Endothelial cell of umbilical vein (primary cell): ENCODE data around the gene TCN1. TPM values are rescaled to one million over a fixed set of nuclear protein-coding genes. Genes with fewer than 3 reads are reported as not detected.
A peak's percentile ranks its signal among the peaks of the same experiment; 100 is the strongest.

Experiments
- BruUV-seq: library from RNA; stranded (reverse); fragments of 400-500 nt; replicated peaks from 2 replicates; lab custom pipeline; 2021; lab: Mats Ljungman, UMichigan
- CTCF ChIA-PET: fragments of 300-600, 350-600 bp; sonication (Branson Sonifier 250); formaldehyde crosslinking; loops from one replicate; lab custom pipeline; 2021; ENCODE audit warnings: antibody characterized with exemption, inconsistent platforms; lab: Charles Lee
- POLR2A ChIA-PET: fragments of 300-600, 350-600 bp; sonication (Branson Sonifier 250); formaldehyde crosslinking; loops from one replicate; lab custom pipeline; 2021; ENCODE audit warnings: antibody characterized with exemption, inconsistent platforms; lab: Charles Lee
- DNase-seq: peaks from one replicate; pipeline ENCODE4 v3.0.0-alpha.2; 2011; ENCODE audit warnings: low read depth, low spot score
- FAIRE-seq: peaks from 2 replicates; lab custom pipeline; 2011; peaks lifted over from hg19 to GRCh38; lab: Jason Lieb, UNC
- H2AFZ ChIP-seq: 2 replicates; pipeline ENCODE4 v1.6.0; 2012; ENCODE audit warnings: low read depth, low read length, control low read depth, inconsistent platforms
- H3K27ac ChIP-seq: 2 replicates; pipeline ENCODE4 v1.5.1; 2011; ENCODE audit warnings: low read depth, mild to moderate bottlenecking, control low read depth, low read length, moderate library complexity; ENCODE audit not compliant: insufficient read depth
- H3K27me3 ChIP-seq, 2 experiments: 2 replicates each; pipeline versions ENCODE4 v1.6.0 to v1.6.1; 2011; ENCODE audit warnings: low read length in 2 of 2, mixed read lengths in 1 of 2; ENCODE audit not compliant: control insufficient read depth in 2 of 2, insufficient read depth in 2 of 2
- H3K36me3 ChIP-seq, 2 experiments: 2 replicates in 1 of 2; 3 replicates in 1 of 2; pipeline ENCODE4 v1.5.1; 2011; ENCODE audit warnings: low read length in 2 of 2, mild to moderate bottlenecking in 1 of 2, moderate library complexity in 1 of 2; ENCODE audit not compliant: control insufficient read depth in 2 of 2, insufficient read depth in 2 of 2; ENCODE audit errors: extremely low read depth in 1 of 2
- H3K4me1 ChIP-seq: 3 replicates; pipeline ENCODE4 v1.5.1; 2011; ENCODE audit warnings: mild to moderate bottlenecking, low read length; ENCODE audit not compliant: control insufficient read depth, insufficient read depth; ENCODE audit errors: extremely low read depth
- H3K4me2 ChIP-seq: 2 replicates; pipeline ENCODE4 v1.6.1; 2011; ENCODE audit warnings: low read length, control low read depth, mixed read lengths; ENCODE audit not compliant: insufficient read depth
- H3K4me3 ChIP-seq, 3 experiments: fragments of 200-600 bp in 1 of 3; sonication (generic), shearing (Covaris generic) in 1 of 3; replicated peaks in 1 of 3; 2 replicates each; pipeline ENCODE4 v1.5.1; 2011 to 2016; ENCODE audit warnings: control low read depth in 3 of 3, low read length in 3 of 3, mild to moderate bottlenecking in 2 of 3, inconsistent platforms in 1 of 3, low read depth in 1 of 3, moderate library complexity in 1 of 3; ENCODE audit not compliant: insufficient read depth in 1 of 3
- H3K79me2 ChIP-seq: 2 replicates; pipeline ENCODE4 v1.6.0; 2012; ENCODE audit warnings: low read length, inconsistent platforms; ENCODE audit not compliant: control insufficient read depth, insufficient read depth
- H3K9ac ChIP-seq: replicated peaks from 2 replicates; pipeline ENCODE3; 2011; ENCODE audit warnings: low read length, control low read depth; ENCODE audit not compliant: insufficient read depth; ENCODE audit errors: extremely low read depth
- H3K9me1 ChIP-seq: replicated peaks from 3 replicates; pipeline ENCODE4 v1.6.0; 2011; ENCODE audit warnings: mild to moderate bottlenecking, low read length; ENCODE audit not compliant: control insufficient read depth, insufficient read depth; ENCODE audit errors: extremely low read depth
- H3K9me3 ChIP-seq: replicated peaks from 2 replicates; pipeline ENCODE4 v1.5.1; 2012; ENCODE audit warnings: low read length, inconsistent platforms; ENCODE audit not compliant: control insufficient read depth, insufficient read depth
- H4K20me1 ChIP-seq: replicated peaks from 2 replicates; pipeline ENCODE3; 2011; ENCODE audit warnings: mild to moderate bottlenecking, low read length; ENCODE audit not compliant: control insufficient read depth, insufficient read depth; ENCODE audit errors: extremely low read depth
- CTCF ChIP-seq, 2 donors: IDR thresholded peaks; 1 replicate in 1 of 2; 2 replicates in 1 of 2; pipeline ENCODE4 v1.5.1; 2011; ENCODE audit warnings: low read length in 2 of 2, mild to moderate bottlenecking in 2 of 2, moderate library complexity in 2 of 2, control low read depth in 1 of 2, inconsistent platforms in 1 of 2, low read depth in 1 of 2; ENCODE audit not compliant: insufficient read depth in 1 of 2; ENCODE audit errors: extremely low read depth in 1 of 2
- EZH2 ChIP-seq: IDR thresholded peaks from 2 replicates; pipeline ENCODE4 v1.6.1; 2012; ENCODE audit warnings: borderline replicate concordance, low read depth, mild to moderate bottlenecking, moderate library complexity, low read length, inconsistent platforms; ENCODE audit not compliant: severe bottlenecking
- FOS ChIP-seq: IDR thresholded peaks from 2 replicates; pipeline ENCODE4 v1.6.1; 2011; ENCODE audit warnings: mild to moderate bottlenecking, low read length, moderate library complexity, borderline replicate concordance; ENCODE audit not compliant: insufficient read depth
- GATA2 ChIP-seq: IDR thresholded peaks from 2 replicates; pipeline ENCODE4 v1.7.0; 2011; ENCODE audit warnings: low read depth, mild to moderate bottlenecking, moderate library complexity, mixed read lengths, low read length; ENCODE audit not compliant: insufficient read length, insufficient read depth
- JUN ChIP-seq: IDR thresholded peaks from 2 replicates; pipeline ENCODE4 v1.6.1; 2011; ENCODE audit warnings: borderline replicate concordance, low read depth; ENCODE audit not compliant: insufficient read length, insufficient read depth
- MYC ChIP-seq: IDR thresholded peaks from one replicate; pipeline ENCODE4 v1.6.1; 2011; ENCODE audit warnings: mild to moderate bottlenecking, low read depth, low read length
- POLR2A ChIP-seq: IDR thresholded peaks from 2 replicates; pipeline ENCODE4 v1.6.1; 2012; ENCODE audit warnings: low read depth, mild to moderate bottlenecking, control low read depth, low read length
- POLR2AphosphoS5 ChIP-seq: IDR thresholded peaks from 2 replicates; pipeline ENCODE4 v1.6.1; 2012; ENCODE audit warnings: low read depth, mild to moderate bottlenecking, control low read depth, low read length, moderate library complexity; ENCODE audit not compliant: insufficient read depth
- dilution Hi-C: fragments of 300-500 bp; cut with MboI; formaldehyde crosslinking; loops from one replicate; pipeline ENCODE4 v1.15.0; 2019; ENCODE audit warnings: low sequenced_read_pairs; ENCODE audit not compliant: extremely low pct_ligation_motif_present
- intact Hi-C: fragments of 100-400 bp; cut with micrococcal nuclease; formaldehyde crosslinking; loops from one replicate; pipeline ENCODE4 v1.10.0; 2022
- polyA plus RNA-seq, 4 experiments: library from polyadenylated mRNA; depleted of rRNA in 3 of 4; stranded (reverse) in 3 of 4; unstranded in 1 of 4; fragments of >200 nt; gene quantifications; 2 replicates each; pipeline versions ENCODE4 v1.2.1 to v1.2.3, GENCODE V29; 2011 to 2012; ENCODE audit warnings: missing spikeins in 1 of 4
- total RNA-seq: library from RNA; stranded (reverse); gene quantifications from 2 replicates; pipeline ENCODE4 v1.2.3, GENCODE V29; 2021

The TCN1 gene
- total and polyA plus RNA-seq, 2 donors (not counting 3 experiments of a cell fraction or from before 2014, with no cell fraction given), result not detected

DNA sequence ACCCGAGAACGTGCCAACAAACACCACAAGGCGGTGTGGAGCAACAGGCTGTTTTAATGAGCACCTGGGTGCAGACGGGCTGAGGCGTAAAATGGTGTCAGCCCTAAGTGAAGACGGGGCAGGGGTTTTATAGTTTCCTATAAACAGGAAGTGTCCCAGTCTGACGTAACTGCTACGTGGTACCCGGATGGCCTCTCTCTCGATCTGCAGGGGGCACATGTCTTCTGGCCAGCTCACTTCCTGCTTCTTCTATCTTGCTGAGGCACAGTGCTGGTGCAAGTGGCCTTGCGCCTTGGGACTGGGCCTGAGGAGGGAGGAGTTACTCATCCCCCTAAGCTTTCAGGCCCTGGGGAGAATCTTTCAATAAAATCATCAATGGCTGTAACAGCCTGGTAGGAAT lies 33.2 kb upstream of the TCN1 start:
- ChIA-PET POLR2A (no interaction called here), CTCF (no interaction called here)
- dilution Hi-C loops (no loop called here), intact Hi-C loops (no loop called here)
- TF ChIP-seq POLR2A (no peak), POLR2AphosphoS5 (no peak), FOS (no peak), EZH2 (no peak), CTCF (IDR thresholded peaks at IDR 0.05; ENCODE audit: extremely low read depth in 1 of 2, insufficient read depth in 1 of 2, low read depth in 1 of 2, low read length in 2 of 2) (no peak), GATA2 (no peak), JUN (no peak), MYC (no peak)
- no TSS peak for BruUV-seq
- Histone ChIP-seq H3K4me1 (peaks cover 15% of the 10 kb centered on the region), H3K79me2 (no peaks in the 10 kb centered on the region), H3K36me3 (no peaks in the 10 kb centered on the region), H3K9me3 (no peaks in the 10 kb centered on the region), H3K9ac (no peak overlapping the region), H3K27ac (peak overlapping the region; percentile 95), H3K27me3 (peaks cover 0 to under 1% of the 10 kb centered on the region in 2 experiments), H2AFZ (peak overlapping the region; percentile 62), H3K4me3 (no peak overlapping the region), H3K4me2 (no peak overlapping the region), H3K9me1 (no peaks in the 10 kb centered on the region), H4K20me1 (no peaks in the 10 kb centered on the region)
- DNase-seq (peak; percentile 55), FAIRE-seq (no peak)
